Keratinocyte (primary cell): Measurements from ENCODE around the gene PALD1.

ENCODE experiments used
- EZH2 ChIP-seq: IDR thresholded peaks from one replicate; pipeline ENCODE4 v1.6.1; 2012; ENCODE audit warnings: inconsistent platforms, mild to moderate bottlenecking, low read length, moderate library complexity
- TF ChIP-seq, protein P1 (sequence below), 3 experiments: IDR thresholded peaks in 1 of 3; conservative IDR thresholded peaks in 1 of 3; optimal IDR thresholded peaks in 1 of 3; 2 replicates in 2 of 3; 3 replicates in 1 of 3; pipeline versions ENCODE3 to v1.5.1; 2011; ENCODE audit warnings: low read length in 3 of 3, mild to moderate bottlenecking in 3 of 3, moderate library complexity in 2 of 3, control low read depth in 1 of 3, inconsistent platforms in 1 of 3; ENCODE audit not compliant: insufficient read depth in 2 of 3; ENCODE audit errors: extremely low read depth in 1 of 3

DNA sequence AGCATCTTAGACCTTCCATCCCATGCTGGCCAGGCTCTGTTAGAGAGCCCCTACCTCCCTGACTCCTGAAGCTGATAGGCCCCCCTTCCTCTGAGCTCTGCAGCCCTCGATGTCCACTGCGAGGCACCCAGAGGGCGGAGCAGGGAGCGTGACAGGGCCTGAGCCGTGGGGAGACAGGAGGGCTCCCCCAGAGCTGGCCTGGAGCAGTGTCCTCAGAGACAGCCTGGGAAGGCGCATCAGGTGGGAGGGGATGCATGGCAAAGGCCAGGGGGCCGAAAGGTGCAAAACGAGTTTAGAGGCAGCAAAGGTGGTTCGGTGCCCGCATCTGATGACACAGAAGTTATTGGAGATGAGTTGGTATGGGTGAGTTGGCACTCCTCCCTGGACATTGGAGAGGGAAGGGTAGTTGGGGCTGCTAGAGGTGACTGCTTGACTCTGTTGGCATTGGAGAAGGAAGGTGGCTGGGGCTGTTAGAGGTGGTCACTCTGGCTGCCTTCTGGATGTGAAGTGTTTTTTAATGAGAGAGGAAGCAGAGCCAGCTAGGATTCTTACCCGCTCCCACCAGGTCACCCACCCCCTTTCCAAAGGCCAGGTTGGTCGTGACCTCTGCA lies 70.9 kb downstream of the PALD1 start:
- TF ChIP-seq, protein P1, sequence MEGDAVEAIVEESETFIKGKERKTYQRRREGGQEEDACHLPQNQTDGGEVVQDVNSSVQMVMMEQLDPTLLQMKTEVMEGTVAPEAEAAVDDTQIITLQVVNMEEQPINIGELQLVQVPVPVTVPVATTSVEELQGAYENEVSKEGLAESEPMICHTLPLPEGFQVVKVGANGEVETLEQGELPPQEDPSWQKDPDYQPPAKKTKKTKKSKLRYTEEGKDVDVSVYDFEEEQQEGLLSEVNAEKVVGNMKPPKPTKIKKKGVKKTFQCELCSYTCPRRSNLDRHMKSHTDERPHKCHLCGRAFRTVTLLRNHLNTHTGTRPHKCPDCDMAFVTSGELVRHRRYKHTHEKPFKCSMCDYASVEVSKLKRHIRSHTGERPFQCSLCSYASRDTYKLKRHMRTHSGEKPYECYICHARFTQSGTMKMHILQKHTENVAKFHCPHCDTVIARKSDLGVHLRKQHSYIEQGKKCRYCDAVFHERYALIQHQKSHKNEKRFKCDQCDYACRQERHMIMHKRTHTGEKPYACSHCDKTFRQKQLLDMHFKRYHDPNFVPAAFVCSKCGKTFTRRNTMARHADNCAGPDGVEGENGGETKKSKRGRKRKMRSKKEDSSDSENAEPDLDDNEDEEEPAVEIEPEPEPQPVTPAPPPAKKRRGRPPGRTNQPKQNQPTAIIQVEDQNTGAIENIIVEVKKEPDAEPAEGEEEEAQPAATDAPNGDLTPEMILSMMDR (optimal IDR thresholded peaks at IDR 0.05 in 1 of 3, IDR thresholded peaks at IDR 0.05 in 1 of 3, conservative IDR thresholded peaks at IDR 0.05 in 1 of 3; ENCODE audit: extremely low read depth in 1 of 3, insufficient read depth in 2 of 3, low read length in 3 of 3) = no peak
- TF ChIP-seq EZH2 = no peak
